Activated CD4-positive, alpha-beta T cell treated with anti-CD3 and anti-CD28 coated beads for 48 hours (primary cell): ENCODE measurements around the gene WDFY2.
"Not testable (repeated sequence)": the region's sequence is repeated elsewhere in the genome, so short reads cannot be mapped to it uniquely, and the experiment has no call there.

Source experiments
- DNase-seq: peaks from one replicate; pipeline ENCODE4 v3.0.0-alpha.2; 2020

The WDFY2 gene

DNA sequence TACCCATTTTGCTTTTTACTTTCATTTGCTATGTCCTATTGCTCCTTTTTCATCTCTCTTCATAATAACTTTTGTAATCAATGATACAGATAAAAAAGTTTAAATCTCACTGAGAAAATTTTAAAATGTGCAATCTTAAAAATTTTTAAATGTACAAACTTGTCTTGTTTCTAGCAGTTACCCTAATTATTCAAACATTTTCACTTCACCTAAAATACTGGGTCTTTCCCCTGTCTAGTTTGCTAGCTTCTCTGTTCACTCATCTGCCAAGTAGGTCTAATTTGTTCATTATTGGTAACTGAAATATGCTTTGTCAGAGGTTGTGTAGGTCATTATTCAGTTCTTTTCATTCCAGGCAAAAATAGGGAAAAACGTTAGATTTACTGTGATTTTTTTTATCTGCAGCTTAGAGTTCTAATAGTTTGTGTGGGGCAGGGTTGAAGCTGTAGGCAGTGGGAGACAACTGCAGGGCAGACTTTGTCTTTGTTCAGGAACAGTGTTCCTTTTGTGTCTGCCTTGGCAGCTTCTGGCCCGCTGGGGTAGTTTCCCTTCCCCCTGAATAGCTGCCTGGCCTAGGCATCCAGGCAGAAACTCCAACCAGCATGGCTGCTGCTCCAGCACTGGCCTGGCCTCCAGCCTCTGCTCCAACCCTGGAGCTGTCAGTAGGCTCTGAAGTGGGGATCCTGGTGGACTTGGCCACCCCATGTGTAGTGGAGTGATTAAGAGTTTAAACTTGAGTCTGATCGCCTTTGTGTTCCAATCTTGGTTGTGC lies 48.5 kb downstream of the WDFY2 start:
- no peak for DNase-seq

DNA sequence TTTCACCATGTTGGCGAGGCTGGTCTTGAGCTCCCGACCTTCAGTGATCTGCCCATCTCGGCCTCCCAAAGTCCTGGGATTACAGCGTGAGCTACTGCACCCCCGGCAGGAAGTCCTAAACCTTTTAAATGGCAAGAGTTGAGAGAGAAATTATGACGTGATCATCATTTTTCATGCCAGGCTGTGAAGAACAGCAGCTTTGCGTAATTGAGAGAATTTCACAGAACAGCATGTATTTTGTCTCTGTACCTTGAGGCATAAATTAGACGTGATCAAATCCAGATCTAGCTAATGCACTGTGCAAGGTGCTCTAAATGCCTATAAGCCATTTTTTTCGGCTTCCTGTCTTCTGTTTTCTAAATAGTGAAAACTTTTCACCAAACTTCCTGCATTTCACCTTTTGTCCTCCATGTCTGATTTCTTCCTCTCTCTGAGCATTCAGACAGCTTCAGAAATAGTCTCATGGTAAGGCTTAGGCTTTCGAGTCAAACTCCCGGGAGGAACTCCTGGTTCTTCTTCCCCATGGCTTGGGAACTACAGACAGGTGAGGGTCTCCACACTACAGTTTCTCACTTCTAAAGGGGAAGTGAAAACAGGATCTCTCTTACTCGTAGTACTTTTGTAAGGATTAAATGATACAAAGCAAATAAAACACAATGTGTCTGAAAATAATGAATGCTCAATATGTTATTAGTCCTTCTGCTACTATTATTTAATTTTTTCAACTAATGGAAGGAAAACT lies 51.0 kb downstream of the WDFY2 start:
- no peak for DNase-seq

DNA sequence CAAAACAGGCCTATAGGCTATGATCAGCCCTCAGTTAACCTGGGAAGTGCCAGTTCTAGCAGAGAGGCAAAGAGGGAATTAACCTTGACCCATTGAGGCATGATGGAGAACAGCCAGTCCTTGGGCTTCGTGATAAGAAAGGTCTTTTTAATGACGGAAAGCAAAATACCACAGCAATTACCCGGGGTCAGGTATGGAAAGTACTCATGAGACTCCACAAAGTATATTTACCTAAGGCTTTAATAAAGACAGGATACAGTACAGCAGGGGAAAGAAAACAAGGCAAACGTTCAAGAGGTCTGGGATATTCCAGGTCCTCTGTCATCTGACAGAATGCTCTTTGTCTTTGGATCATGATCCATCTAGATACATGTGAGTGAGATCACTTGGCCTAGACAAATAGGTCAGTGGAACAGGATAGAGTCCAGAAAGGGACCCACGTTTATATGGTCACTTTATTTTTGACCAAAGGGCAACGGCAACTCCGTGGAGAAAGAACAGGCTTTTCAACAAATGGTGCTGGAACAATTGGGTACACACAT lies 52.2 kb downstream of the WDFY2 start:
- DNase-seq, result no peak

DNA sequence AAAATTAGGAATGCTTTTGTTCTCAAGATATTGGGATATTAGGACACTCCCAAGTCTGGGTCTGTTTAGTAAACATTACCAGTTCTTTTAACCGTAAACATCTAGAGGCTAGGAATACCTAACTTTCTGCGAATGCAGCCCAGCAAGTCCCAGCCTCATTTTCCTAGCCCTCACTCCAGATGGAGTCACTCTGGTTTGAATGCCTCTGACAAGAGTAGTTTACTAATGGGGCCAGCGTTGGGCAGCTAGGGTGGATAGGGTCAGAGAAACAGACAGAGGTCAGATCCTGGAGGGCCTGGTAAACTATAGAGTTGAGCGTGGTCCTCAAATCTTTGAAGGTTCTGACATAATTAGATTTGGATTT lies 53.6 kb downstream of the WDFY2 start:
- no peak for DNase-seq

DNA sequence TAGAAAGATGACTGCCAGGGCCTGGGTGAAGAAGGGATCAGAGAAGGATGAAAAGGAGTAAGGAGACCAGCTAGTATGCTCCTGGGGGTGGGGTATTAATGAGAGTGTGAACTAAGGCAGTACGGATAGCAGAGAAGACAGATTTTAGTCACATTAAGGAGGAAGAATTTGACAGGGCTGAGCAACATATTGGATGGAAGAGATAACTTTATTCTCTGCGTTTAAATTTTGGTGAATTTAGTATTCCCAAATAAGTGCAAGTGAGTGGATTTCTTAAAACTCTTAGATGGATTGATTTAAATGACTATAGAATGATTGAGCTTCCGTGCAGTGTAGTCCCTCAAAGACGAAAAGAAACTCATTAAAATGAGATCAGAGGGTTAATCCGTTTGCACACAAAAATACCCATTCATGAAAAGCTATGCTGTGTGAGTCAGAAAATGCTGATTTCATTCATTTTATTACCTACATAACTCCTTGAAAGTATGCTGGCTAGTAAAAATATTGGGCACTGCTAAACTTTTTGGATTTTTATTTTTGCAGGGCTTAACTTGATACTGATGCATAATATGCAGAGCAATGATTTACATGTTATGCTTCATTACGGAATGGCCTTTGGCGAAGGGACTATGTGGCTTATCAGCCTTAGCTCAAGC lies 54.1 kb downstream of the WDFY2 start:
- DNase-seq, result no peak

DNA sequence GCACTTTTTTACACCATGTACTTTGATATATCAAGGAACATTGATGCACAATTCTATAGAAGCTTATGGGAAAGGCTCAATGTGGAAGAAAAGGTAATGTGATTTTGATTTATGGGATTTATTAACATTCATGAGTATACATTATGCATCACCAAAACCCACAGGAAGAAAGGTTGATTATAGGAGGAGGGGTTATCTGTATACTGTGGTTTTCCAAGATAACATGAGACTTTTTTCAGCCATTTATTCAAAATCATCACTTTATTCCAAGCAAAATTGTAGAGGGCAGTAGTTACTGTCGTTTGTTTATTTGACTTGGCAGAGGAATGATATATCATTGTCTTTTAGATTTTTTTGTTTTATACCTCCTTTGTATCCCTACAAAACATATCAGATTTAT lies 54.9 kb downstream of the WDFY2 start:
- DNase-seq, result no peak

DNA sequence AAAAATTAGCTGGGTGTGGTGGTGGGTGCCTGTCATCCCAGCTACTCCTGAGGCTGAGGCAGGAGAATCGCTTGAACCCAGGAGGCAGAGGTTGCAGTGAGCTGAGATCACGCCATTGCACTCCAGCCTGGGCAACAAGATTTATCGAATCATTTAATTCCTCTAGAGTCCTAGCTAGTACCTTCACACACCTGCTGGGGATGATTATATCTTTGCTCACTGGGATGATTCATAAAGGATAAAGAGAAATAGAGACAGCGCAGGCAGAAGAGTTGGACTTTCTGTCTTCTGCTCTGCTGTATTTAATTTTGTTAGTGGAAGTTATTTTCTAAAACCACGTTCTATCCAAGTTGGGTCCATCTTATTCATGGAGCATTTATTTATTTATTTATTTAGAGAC lies 56.4 kb downstream of the WDFY2 start:
- DNase-seq, result not testable (repeated sequence)

DNA sequence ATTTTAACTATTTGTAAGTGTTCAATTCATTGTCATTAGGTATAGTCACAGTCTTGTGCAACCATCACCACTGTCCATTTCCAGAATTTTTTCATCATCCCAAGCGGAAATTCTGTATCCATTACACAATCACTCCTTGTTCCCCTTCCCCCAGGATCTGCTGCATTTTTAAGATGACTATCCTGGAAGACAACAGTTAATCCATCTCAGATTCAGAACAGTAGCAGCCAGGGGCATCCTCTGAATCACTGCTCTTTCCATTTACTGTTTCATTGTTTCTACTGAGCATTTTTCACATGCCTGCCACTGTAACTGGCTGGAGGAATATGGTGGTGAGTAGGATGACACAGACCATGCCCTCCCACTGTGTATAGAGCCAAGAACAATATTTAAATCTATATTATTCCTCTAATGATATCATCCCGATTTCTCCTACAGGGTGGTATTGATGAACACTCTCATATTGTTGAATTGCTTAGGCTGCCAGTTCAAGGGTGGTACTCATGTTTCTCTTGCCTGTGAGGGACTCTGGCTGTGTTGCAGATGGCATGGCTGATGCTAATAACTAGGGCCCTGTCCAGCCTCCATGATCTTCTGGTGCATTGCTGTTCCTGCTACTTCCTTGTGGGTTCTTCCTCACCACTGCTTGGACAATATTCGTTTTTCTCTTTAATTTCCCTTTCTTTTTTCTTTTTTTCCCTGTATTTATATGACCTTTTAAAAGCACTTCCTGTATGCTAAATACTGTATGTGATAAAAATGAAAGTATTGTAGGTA lies 59.0 kb downstream of the WDFY2 start:
- no peak for DNase-seq

DNA sequence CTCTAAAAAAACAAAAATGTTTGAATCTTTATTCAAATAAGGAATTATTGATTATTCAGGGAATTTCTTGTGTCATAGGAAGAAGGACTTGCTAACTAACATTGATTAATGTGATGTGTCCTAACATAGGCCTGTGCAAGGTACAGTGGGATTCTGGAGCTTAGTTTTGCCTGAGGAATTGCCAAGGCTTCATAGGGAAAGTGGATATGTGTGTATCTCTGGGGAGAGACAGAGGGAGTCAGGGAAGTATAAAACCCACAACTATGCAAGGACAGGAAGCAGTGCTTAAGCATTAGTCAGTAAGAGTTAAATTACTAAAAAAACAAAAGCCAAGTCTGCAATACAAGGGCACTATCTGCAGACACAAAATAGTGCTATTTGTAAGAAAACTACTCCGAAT lies 59.6 kb downstream of the WDFY2 start:
- DNase-seq, result no peak

DNA sequence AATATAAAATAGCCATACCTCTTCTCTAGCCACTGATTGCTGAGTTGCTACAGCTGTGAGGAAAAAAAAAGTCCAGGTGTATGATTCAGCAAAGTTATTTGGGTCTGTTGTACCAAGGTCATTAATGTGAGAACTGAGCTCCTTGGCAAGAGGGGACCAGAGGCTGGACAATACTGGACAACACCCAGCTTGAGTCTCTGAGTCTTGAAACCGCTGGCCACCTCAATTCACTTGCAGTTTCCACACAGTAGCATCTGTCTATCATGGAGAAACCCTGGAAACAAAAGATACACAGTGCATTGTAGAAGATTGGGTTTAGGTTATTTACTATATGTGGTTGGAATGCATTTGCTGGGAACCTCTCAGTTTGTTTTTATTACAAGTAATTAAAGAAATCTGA lies 60.4 kb downstream of the WDFY2 start:
- DNase-seq, result no peak

DNA sequence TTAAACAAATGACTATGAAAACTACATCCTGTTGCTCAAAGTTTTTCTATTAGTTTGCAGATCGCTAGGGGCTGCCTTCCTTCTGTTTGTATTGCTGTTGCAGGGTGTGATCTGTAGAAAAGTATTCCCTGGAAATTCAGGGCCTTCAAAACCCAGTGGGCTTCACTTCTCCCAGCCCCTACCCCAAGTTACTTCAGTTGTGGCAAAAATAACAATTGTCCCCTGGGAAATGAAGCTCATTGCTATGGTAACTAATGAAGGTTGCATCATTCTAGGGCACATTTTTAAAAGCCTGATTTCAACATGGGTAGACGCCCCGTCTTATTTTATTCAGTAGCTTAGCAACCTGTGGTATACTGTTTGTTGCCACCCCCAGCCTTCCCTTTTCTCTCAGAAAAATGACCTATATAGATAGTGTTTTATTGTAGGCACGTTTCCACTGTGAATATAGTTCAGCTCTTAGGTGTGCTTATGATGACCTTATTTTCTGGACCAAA lies 60.9 kb downstream of the WDFY2 start:
- DNase-seq, result no peak

DNA sequence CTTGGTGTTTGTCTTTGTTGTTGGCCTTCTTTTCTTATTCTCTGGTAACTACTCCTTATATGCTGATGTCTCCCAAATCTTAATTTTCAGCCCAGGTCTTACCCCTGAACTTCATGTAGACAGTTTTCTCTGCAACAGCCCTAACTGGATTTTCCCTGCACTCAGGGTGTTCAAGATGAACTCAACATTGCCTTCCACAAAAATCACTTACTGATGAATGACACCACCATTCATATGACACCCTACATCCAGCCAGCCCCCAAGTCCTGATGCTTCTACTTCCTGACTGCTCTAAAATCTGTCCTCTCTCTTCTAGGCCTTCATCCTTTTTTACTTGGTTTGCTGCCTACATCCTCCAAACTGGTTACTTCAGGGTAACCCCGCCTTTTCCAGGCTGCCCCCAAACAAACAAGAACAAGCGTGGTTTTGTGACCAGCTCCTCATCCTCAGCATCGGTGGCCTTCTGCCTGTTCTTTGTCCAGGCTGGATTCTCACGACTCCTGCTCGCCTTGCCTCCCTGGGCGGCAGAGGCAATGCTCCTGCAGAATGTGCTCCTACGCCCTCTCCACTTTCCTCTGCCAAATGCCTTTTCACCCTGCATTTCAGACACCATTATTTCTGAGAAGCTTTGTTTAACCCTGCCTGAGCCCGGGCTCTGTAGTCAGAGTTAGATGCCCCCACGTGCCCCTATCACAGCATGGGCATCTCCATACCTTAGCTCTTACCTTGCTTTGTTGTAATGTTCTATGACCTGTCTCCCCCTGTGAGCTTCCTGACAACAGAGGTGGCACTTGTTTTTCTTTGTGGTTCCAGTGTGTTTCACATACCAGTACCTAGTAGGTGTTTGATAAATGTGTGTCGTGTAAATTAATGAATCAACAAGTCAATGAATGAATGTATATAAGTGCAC lies 61.8 kb downstream of the WDFY2 start:
- no peak for DNase-seq

DNA sequence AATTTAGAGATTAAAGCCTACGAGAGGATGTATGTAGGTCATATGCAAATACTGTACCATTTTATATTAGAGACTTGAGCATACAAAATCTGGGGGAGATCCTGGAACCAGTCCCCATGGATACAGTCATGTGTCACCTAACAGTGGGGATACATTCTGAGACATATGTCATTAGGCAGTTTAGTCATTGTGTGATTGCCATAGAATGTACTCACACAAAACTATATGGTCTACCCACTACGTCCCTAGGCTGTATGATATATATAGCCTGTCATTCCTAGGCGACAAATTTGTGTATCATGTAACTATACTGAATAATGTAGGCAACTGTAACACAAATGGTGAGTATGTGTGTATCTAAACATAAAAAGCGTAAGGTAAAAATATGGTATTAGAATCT lies 62.8 kb downstream of the WDFY2 start:
- DNase-seq, result no peak

DNA sequence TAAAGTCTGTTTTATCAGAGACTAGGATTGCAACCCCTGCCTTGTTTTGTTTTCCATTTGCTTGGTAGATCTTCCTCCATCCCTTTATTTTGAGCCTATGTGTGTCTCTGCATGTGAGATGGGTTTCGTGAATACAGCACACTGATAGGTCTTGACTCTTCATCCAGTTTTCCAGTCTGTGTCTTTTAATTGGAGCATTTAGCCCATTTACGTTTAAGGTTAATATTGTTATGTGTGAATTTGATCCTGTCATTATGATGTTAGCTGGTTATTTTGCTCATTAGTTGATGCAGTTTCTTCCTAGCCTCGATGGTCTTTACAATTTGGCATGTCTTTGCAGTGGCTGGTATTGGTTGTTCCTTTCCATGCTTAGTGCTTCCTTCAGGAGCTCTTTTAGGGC lies 67.9 kb downstream of the WDFY2 start:
- not testable (repeated sequence) for DNase-seq

DNA sequence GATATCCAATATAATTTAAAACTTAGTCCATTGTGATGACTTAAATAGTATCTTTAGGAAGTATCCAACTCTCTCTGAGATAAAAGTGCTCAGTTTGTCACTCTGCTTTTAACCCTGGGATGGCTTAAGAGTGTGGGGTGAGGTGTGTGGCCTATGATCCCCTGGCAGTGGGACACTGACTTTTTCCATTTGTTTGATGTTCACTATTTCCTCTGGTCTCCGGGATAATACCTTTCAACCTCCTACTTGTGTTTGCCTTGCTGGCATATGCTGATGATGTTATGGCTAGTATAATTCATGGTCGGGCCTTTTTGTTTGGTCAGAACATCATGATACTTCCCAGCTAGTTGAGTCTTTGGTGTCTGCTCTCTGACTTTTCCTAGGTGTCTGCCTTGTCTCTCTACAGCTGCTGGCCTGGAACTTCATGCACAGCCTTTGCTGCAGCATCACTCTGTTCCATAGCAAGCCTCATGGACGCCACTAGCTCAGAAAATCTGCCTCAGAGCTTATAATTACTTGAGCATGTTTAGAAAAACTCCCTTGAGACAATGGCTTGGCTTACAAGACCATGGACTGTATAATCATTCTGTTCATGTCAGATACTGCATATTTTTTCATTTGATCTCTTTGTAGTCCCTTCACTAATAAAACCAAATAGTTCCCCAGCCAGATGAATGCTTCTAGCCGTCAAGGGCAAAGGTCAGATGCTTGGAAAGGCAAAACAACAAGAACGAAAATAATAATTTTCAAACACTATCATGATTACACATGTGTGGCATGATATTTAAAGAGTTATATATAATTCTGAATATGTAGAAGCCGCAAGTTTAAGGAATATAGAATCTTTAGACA lies 75.2 kb downstream of the WDFY2 start:
- DNase-seq, result no peak

DNA sequence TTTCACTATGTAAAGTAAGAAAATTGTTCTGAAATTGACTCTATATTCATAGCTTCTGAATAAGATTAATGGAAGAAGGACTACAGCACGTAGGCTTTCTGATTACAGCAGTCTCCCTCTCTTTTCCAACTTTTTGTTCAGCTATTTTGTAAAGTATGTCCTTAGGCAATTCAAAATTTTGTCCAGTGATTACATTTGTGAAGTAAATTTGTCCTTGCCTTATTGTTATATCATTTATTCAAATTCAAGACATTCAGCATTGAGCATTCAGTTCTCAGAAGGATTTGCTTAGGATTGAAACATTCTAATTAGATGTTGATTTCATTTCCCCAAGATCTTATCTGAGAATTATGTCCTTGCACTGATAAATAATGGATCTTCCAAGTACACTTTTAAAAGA lies 76.6 kb downstream of the WDFY2 start:
- DNase-seq, result no peak

DNA sequence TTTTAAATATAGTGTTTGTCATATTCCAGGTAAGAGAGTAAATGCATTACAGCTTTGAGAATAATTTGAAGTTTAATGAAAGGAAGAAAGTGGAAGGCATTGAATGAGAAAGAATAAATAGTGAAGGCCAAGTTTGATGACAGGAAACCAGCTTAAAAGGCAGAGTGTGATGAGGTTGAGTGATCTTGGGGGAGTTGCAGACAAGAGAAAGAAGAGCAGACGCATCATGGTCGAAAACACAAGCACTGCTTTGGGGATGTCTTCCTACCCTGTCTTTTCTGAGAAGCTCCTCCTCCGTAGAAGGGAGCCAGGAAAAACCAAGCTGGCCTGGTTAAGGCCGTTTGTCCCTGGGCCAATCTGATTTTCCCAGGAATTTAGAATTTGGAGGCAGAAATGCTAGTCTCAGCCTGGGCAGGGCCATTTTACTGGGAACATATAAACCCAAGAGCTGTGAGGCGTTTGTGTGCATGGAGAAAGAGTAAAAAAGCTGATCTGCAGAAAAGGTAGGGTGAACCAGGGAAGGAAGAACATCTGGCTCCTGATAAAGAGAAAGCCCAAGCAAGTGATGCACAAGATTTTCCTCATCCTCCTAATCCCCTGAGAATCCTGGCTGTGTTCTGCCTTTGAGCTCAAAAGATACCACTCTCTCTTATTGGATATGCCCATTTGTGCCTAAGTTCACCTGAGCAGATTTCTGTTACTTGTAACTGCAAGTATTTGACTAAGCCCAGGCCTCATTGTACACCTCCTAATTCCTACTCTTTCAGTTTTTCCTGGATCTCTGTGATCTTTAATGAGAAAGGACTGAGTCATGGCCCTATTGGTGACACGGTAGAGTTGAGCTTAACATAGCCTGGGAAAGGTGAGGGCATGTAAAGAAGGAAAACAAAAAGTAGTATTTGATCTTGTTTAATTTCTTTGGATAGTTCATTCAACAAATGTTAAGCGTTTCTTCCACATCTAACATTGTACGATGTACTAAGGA lies 80.0 kb downstream of the WDFY2 start:
- no peak for DNase-seq

DNA sequence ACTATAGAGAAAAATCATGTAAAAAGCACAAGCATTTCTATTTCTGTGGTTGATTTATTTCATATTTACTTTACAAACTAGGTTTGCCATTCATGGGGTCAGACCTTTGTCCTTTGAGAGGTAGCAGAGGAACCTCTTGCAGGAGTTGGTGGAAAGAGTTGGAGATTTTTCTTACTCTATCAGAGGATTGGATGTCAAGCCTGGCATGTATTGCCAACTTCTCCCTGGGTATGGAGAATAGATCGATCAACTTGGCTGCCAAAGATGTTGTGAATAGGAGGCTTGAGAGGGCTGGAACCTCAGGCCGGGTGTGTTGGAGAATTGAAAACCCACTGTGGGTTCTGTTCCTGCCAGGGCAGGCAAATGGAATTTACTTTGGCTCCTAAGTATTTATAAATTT lies 81.2 kb downstream of the WDFY2 start:
- no peak for DNase-seq

DNA sequence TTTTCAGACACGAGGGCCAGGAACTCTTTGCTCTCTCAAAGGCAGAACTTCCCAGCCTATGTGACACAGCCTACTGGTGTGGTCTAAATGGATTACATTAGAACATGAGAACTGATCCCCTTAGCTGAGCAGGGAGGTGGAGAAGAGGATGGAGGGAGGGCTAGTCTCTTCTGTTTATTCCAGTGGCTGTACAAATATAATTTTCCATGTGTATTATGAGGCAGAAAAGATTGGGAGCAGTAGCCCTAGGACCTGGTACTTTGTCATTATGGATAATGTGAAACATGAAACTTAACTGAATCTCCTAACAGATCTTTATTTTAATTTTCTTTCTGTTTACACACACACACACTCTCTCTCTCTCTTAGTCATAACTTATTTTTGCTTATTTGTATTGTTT lies 82.1 kb downstream of the WDFY2 start:
- DNase-seq, result no peak

DNA sequence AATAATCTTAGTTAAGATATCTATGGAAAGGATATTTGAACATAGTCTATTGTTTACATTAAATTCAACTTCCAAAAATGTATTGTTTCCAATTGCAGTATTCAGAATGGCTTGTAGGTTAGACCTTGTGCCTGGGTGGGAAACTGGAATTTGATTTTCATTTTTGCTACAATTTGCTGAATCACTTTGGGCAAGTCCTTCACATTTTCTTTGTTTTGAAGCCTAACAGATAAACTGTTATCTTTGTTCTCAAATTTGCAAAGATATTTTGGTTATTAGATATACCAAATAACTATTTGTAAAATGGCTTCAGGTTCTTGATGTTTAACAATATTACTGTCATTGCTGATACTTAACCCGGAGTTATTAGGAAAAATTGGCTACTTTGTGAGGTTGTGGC lies 82.6 kb downstream of the WDFY2 start:
- DNase-seq, result no peak
